Measurements from ENCODE around the gene ZNF398.

The ZNF398 gene

DNA sequence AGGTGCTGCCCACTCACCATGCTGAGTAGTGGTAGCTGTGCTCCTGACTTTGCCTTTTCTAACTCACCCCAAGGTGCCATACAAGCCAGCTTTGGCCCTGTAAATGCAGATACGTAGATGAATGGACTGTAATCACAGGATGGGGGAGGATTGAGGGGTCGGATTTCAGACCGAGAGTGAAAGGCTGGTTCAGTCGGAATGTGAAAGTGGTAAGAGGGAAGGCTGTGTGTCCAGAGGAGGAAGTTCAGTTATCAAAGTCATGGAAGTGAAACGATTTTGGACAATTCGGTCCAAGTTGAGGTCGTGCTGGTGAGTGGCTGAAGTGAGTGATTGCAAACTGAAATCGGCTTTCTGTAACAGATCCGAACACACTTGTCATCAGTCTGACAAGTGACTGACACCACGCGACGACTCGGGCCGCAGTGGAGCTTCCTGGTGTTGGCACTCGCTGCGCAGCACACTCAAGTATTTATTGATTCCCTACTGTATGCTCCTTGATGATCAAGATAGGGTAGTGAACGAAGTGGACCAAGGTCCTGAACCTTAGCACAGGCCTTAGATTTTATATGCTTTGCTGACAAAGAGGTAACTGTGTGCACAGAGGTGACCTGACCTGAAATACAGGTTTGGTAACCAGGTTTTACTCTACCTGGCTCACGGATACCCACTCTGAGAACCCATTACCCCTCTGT lies 58.6 kb downstream of the ZNF398 start:
- H3K4me3 ChIP-seq (replicated peaks in 1 of 2; ENCODE audit: low read depth in 2 of 2, low read length in 2 of 2) = no peak overlapping the region
- no peak for DNase-seq (ENCODE audit: low read depth in 2 of 2)
- TF ChIP-seq, protein P1, sequence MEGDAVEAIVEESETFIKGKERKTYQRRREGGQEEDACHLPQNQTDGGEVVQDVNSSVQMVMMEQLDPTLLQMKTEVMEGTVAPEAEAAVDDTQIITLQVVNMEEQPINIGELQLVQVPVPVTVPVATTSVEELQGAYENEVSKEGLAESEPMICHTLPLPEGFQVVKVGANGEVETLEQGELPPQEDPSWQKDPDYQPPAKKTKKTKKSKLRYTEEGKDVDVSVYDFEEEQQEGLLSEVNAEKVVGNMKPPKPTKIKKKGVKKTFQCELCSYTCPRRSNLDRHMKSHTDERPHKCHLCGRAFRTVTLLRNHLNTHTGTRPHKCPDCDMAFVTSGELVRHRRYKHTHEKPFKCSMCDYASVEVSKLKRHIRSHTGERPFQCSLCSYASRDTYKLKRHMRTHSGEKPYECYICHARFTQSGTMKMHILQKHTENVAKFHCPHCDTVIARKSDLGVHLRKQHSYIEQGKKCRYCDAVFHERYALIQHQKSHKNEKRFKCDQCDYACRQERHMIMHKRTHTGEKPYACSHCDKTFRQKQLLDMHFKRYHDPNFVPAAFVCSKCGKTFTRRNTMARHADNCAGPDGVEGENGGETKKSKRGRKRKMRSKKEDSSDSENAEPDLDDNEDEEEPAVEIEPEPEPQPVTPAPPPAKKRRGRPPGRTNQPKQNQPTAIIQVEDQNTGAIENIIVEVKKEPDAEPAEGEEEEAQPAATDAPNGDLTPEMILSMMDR (IDR thresholded peaks at IDR 0.05; ENCODE audit: low read depth, low read length) = no peak

DNA sequence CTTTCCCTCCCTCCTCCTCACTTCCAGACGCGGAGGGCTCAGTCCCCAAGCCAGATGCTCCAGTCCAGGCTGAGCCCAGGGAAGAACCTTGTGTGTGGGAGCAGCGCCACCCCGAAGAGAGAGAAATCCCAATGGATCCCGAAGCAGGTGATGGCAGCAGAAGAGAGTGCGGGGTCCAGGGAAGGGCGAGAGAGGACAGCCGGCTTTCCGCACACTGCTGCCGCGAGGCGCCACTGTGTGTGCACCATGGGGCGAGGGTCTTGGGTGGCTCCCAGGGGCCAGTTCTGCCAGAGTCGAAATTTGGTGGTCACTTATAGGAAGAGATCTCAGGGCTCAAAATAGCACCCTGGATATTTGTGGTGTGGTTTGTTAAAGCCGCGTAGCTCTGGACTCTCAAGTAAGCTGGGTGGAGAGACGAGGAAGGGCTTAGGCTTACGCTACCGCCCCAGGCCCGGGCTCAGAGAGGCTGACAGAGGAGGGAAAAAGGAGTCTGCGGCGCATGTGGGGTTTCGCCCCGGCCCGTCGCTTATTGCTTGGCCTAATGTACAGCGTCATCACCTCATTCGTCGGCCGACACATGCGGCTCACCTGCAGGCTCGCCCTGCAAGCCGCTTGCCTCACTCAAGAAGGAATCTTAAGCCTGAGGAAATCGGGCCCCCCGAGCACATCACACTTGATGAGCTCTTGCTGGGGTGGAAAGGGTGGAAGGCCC lies 60.2 kb downstream of the ZNF398 start:
- TF ChIP-seq, protein P1 (IDR thresholded peaks at IDR 0.05; ENCODE audit: low read depth, low read length) = no peak
- no peak for DNase-seq (ENCODE audit: low read depth in 2 of 2)
- no peak overlapping the region for H3K4me3 ChIP-seq (replicated peaks in 1 of 2; ENCODE audit: low read depth in 2 of 2, low read length in 2 of 2)

DNA sequence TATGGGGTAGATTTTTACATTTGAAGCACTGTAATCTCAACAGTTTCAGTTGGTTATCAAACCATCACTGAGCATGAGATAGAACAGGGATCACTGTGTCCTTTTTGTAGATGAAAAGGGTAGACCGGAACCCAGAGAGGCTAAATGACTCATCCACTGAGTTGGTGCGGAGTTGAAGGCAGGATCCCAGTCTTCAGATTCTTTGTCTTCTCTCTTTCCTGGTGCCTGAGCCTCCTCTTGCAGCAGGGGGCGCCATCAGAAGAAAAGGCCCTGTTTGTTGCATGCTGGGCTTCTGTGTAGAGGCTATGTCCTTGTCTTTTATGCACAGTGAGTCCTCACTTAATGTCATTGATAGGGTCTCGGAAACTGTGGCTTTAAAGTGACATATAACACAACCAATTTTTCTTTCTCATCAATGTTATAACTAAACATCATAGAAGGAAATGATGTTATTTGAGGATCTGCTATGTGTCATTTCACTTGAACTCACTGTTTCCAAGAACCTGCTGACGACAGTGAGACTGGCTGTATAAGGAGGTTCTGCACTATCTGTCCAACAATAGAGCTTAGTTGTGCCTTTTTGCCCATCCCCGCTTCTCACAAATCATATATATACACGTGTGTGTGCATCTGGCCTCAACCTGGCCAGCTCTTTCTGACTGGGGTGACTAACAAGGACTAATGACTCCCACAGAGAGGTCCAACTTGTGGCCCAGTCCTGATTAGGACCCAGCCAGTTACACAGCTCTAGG lies 62.4 kb downstream of the ZNF398 start:
- peak; percentile 69 to 87 for DNase-seq (ENCODE audit: low read depth in 2 of 2)
- H3K4me3 ChIP-seq (replicated peaks in 1 of 2; ENCODE audit: low read depth in 2 of 2, low read length in 2 of 2) = no peak overlapping the region
- TF ChIP-seq, protein P1 (IDR thresholded peaks at IDR 0.05; ENCODE audit: low read depth, low read length) = peak; percentile 85

DNA sequence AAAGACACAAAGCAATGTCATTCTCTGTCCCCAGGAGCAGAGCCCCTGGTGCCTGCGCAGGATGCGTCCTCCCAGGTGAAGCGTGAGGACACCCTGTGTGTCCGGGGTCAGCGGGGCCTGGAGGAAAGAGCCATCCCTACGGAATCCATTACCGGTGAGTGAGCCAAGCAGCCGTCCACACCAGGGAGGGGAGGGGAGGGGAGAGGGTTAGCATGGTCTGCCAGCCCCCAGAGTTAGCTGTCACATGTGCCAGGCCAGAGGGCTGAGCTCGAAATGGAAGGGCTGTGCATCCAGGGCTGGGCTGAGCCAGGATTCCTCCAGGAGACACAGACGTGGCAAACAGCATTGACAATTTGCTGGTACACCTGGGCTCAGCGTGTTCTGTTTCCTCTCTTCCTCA lies 63.3 kb downstream of the ZNF398 start:
- DNase-seq (ENCODE audit: low read depth in 2 of 2) = no peak
- TF ChIP-seq, protein P1 (IDR thresholded peaks at IDR 0.05; ENCODE audit: low read depth, low read length) = no peak
- H3K4me3 ChIP-seq (replicated peaks in 1 of 2; ENCODE audit: low read depth in 2 of 2, low read length in 2 of 2) = no peak overlapping the region

DNA sequence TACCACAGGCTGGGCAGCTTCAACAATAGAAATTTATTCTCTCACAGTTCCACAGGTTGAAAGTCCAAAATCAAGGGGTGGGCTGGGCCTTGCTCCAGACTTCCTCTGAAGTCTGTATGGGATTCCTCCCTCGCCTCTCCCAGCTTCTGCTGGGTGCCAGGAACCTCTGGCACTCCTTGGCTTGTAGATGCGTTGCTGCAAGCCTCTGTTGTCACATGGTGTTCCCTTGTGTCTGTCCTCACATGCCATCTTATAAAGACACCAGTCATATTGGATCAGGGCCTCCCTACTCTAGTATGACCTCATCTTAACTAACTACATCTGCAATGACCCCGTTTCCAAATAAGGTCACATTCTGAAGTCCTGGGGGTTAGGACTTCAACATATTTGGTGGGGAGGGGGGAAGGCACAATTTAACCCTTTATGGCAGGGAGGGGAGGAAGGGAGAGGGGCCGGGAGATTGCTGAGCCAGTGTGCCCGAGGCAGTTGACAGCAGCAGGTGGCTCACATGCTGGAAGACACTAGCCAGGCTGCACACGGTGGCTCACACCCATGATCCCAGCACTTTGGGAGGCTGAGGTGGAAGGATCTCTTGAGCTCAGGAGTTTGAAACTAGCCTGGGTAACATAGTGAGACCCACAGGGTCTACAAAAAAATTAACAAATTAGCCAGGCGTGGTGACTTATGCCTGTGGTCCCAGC lies 66.9 kb downstream of the ZNF398 start:
- no peak for DNase-seq (ENCODE audit: low read depth in 2 of 2)
- no peak overlapping the region for H3K4me3 ChIP-seq (replicated peaks in 1 of 2; ENCODE audit: low read depth in 2 of 2, low read length in 2 of 2)
- TF ChIP-seq, protein P1 (IDR thresholded peaks at IDR 0.05; ENCODE audit: low read depth, low read length) = no peak

DNA sequence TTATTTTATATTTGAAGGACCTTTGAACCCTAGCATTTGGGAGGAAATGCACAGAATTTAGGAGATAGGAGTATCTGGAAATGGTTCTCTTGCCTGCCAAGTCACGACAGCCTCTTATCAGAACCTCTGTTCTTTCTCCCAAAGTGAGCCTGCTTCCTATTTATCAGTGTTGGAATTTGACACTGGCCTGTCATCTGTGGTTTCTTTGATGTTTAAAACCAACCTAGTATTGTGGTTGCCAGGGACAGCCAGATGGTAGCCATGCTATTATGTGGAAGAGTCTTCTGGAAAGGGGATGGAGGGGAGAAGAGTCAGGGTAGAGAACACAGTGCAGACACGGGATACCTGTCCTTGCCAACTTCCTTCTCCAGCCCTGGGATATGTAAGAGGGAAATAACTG lies 69.1 kb downstream of the ZNF398 start:
- no peak overlapping the region for H3K4me3 ChIP-seq (replicated peaks in 1 of 2; ENCODE audit: low read depth in 2 of 2, low read length in 2 of 2)
- TF ChIP-seq, protein P1 (IDR thresholded peaks at IDR 0.05; ENCODE audit: low read depth, low read length) = no peak
- DNase-seq (ENCODE audit: low read depth in 2 of 2) = no peak

All from cardiac fibroblast (primary cell).